ENCODE measurements around the gene COX8C.

Gene COX8C

DNA sequence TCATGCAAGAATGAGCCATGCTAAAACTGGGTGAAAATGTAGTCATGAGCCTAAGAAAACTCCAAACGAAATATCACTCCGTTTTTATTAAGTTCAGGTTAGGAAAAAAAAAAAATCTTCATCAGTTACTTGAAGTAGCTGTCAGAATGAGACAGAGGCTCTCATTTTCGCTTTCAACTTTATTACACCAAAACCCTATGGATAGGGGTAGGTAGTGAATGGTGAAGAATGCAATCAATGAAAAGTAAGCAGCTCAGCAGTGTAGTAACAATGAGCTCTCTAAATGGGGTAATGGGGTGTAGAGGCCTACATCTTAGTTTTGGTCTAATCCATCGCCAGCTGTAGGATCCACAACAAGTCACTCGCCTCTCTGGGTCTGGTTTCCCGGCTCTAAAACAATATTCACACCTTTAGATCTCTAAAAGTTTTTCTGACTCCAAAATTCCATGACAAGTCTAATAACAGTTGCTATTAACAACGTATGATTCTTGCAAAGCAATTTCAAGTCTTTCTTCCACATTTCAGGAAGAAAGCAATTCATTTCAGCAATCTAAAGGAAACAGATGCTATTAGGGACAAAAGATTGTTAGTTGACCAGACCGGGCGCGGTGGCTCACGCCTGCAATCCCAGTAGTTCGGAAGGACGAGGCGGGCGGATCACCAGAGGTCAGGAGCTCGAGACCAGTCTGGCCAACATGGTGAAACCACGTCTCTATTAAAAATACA lies 15.8 kb upstream of the COX8C start:
- no peak overlapping the region for H3K9ac ChIP-seq
- peak overlapping the region; percentile 93 for H3K4me3 ChIP-seq (ENCODE audit: low read depth, low read length)
- H3K27ac ChIP-seq: peak overlapping the region; percentile 72

DNA sequence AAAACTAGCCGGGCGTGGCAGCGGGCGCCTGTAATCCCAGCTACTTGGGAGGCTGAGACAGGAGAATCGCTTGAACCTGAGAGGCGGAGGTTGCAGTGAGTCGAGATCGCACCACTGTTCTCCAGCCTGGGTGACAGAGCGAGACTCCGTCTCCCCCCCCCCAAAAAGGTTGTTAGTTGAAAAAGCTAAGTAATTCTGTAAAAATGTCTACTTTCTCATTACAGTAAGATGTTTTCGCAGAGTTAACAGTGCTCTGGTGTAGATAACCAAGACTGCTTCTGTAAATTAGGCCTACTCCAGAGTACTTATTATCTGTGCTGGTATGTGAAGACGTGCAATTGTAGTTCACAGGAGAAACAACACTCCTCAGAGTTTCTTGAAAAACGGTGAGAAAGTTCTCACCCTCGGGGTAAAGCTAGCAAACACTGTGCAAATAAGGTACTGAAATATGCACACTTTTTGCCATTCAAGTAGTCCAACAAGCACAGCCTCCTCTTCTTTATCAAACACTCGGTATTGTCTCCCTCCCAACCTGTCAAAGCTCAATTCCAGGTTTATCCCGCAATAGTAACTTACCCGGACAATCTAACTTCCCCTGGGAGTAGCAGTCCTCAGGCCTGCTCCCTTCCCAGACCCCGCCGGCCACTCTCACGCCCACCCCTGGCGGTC lies 15.1 kb upstream of the COX8C start:
- Histone ChIP-seq H3K27ac (peak overlapping the region; percentile 72), H3K4me1 (peaks cover 23% of the 10 kb centered on the region), H3K4me3 (ENCODE audit: low read depth, low read length) (peak overlapping the region; percentile 93), H3K36me3 (ENCODE audit: control insufficient read depth, insufficient read depth, low read length) (no peaks in the 10 kb centered on the region), H3K9me3 (ENCODE audit: control insufficient read depth, low read length) (no peaks in the 10 kb centered on the region), H3K9ac (no peak overlapping the region), H3K27me3 (ENCODE audit: control insufficient read depth, insufficient read depth, low read length) (no peaks in the 10 kb centered on the region), H3K79me2 (peaks cover 19% of the 10 kb centered on the region), H2AFZ (peak overlapping the region; percentile 69), H3K4me2 (ENCODE audit: low read length) (peak overlapping the region; percentile 93)
- TF ChIP-seq, protein P1, sequence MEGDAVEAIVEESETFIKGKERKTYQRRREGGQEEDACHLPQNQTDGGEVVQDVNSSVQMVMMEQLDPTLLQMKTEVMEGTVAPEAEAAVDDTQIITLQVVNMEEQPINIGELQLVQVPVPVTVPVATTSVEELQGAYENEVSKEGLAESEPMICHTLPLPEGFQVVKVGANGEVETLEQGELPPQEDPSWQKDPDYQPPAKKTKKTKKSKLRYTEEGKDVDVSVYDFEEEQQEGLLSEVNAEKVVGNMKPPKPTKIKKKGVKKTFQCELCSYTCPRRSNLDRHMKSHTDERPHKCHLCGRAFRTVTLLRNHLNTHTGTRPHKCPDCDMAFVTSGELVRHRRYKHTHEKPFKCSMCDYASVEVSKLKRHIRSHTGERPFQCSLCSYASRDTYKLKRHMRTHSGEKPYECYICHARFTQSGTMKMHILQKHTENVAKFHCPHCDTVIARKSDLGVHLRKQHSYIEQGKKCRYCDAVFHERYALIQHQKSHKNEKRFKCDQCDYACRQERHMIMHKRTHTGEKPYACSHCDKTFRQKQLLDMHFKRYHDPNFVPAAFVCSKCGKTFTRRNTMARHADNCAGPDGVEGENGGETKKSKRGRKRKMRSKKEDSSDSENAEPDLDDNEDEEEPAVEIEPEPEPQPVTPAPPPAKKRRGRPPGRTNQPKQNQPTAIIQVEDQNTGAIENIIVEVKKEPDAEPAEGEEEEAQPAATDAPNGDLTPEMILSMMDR (IDR thresholded peaks at IDR 0.05): no peak

More for the DNA sequence above, 15.8 kb upstream of the COX8C start:
- H3K27me3 ChIP-seq (ENCODE audit: control insufficient read depth, insufficient read depth, low read length): no peaks in the 10 kb centered on the region
- peaks cover 23% of the 10 kb centered on the region for H3K4me1 ChIP-seq
- peaks cover 23% of the 10 kb centered on the region for H3K79me2 ChIP-seq
- TF ChIP-seq, protein P1 (IDR thresholded peaks at IDR 0.05): no peak
- H2AFZ ChIP-seq: no peak overlapping the region
- no peaks in the 10 kb centered on the region for H3K9me3 ChIP-seq (ENCODE audit: control insufficient read depth, low read length)
- no peaks in the 10 kb centered on the region for H3K36me3 ChIP-seq (ENCODE audit: control insufficient read depth, insufficient read depth, low read length)
- peak overlapping the region; percentile 93 for H3K4me2 ChIP-seq (ENCODE audit: low read length)

DNA sequence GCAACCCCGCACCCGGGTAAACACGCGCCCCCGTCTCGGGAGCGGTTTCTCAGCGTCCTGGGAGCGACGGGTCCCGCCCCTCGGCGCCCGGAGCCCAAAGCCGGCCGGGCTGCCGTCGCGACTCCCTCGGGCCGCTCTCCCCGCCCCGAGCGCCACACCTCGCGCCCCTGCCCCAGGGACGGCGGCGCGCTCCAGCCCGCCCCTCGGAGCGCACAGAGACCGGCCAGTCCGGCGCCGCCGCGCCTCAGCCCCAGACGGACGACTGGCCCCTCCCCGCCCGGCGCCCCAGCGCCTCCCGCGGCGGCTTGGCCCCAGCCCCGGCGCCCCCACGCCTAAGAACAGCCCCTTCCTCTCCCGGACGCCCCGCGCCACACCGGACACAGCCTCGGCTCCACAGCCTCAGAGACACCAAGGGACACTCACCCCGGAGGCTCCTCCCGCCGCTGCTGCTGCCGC lies 14.6 kb upstream of the COX8C start:
- H3K9me3 ChIP-seq (ENCODE audit: control insufficient read depth, low read length): no peaks in the 10 kb centered on the region
- H3K79me2 ChIP-seq: peaks cover 17% of the 10 kb centered on the region
- H3K27ac ChIP-seq: peak overlapping the region; percentile 89
- no peaks in the 10 kb centered on the region for H3K36me3 ChIP-seq (ENCODE audit: control insufficient read depth, insufficient read depth, low read length)
- H3K4me1 ChIP-seq: peaks cover 23% of the 10 kb centered on the region
- H3K4me3 ChIP-seq (ENCODE audit: low read depth, low read length): peak overlapping the region; percentile 93
- TF ChIP-seq, protein P1 (IDR thresholded peaks at IDR 0.05): no peak
- H3K27me3 ChIP-seq (ENCODE audit: control insufficient read depth, insufficient read depth, low read length): no peaks in the 10 kb centered on the region
- H3K4me2 ChIP-seq (ENCODE audit: low read length): peak overlapping the region; percentile 93
- peak overlapping the region; percentile 97 for H2AFZ ChIP-seq
- H3K9ac ChIP-seq: peak overlapping the region; percentile 14

DNA sequence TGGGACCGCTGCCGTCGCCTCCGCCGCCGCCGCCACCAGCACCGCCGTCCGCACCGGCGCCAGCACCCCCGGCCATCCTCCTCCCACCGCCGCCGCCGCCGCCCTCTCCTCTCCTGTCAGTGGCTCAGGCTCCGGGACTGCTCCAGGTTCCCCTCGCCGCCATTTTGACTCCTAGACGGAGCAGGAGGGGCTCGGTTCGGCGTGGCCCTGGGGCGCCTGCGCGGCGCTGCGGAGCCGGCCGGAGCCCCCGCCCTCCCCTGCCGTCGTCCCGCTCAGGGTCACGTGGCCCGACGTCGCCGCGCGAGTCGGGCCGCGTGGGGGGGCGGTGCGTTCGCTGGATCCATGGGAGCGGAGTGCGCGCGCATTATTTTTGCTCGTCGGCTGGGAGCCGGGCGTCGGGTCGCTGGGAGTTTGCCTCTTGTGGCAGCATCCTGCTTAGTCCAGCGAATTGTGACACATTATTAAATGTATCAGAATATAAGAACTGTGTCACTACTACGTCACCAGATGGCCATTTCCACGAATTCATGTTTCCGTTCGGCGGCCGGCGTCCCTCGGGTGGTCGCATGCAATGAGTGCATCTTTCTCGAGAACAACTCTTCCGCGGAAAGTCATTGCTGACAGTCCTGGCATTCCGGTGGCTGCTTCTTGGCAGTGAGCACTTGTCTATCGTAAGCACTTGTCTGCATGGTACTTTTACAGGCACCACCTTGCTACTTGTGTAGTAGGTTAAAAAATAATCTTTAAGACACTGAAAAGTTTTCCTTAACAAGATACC lies 13.9 kb upstream of the COX8C start, which contains the start of gene BTBD7:
TSS of gene BTBD7 (minus strand) at position 184 of the 778 bp plus-strand sequence. CDS start 36,985 bp downstream, outside the sequence.
- H3K79me2 ChIP-seq: peaks cover 10% of the 10 kb centered on the region
- no peaks in the 10 kb centered on the region for H3K27me3 ChIP-seq (ENCODE audit: control insufficient read depth, insufficient read depth, low read length)
- no peaks in the 10 kb centered on the region for H3K9me3 ChIP-seq (ENCODE audit: control insufficient read depth, low read length)
- no peaks in the 10 kb centered on the region for H3K36me3 ChIP-seq (ENCODE audit: control insufficient read depth, insufficient read depth, low read length)
- peak within 1 kb of the TSS; percentile 93 for H3K4me2 ChIP-seq (ENCODE audit: low read length)
- peak within 1 kb of the TSS; percentile 97 for H2AFZ ChIP-seq
- TF ChIP-seq, protein P1 (IDR thresholded peaks at IDR 0.05): peak; percentile 11
- H3K4me3 ChIP-seq (ENCODE audit: low read depth, low read length): peak within 1 kb of the TSS; percentile 93
- peak within 1 kb of the TSS; percentile 89 for H3K27ac ChIP-seq
- H3K9ac ChIP-seq: peak within 1 kb of the TSS; percentile 58
- H3K4me1 ChIP-seq: peaks cover 23% of the 10 kb centered on the region
